ENCODE data around the gene RAMACL. TPM values are rescaled to one million over a fixed set of nuclear protein-coding genes. Genes with fewer than 3 reads are reported as not detected.

The RAMACL gene
- total RNA-seq, 1 donor from 2014 or later = 1.7 TPM

- H3K4me1 Mint-ChIP-seq (ENCODE audit: low read depth) = no peaks in the 10 kb centered on the region
- H3K36me3 Mint-ChIP-seq (ENCODE audit: insufficient read depth) = peaks cover 5% of the 10 kb centered on the region
- no peaks in the 10 kb centered on the region for H3K27me3 Mint-ChIP-seq
- H3K27ac Mint-ChIP-seq = no peak overlapping the region
- no peak for DNase-seq (ENCODE audit: low spot score, unreplicated experiment)
- TF ChIP-seq CTCF (IDR thresholded peaks at IDR 0.05; ENCODE audit: unreplicated experiment) = no peak
- H3K9me3 Mint-ChIP-seq (ENCODE audit: low read depth) = no peaks in the 10 kb centered on the region
- no peak overlapping the region for H3K4me3 Mint-ChIP-seq (ENCODE audit: low read depth)
These were observed 21.2 kb downstream of the RAMACL start for GRCh38 chr6:166565084-166565967.

- H3K27ac Mint-ChIP-seq = no peak overlapping the region
- H3K36me3 Mint-ChIP-seq (ENCODE audit: insufficient read depth) = peaks cover 11% of the 10 kb centered on the region
- peaks cover 9% of the 10 kb centered on the region for H3K9me3 Mint-ChIP-seq (ENCODE audit: low read depth)
- TF ChIP-seq CTCF (IDR thresholded peaks at IDR 0.05; ENCODE audit: unreplicated experiment) = no peak
- H3K4me1 Mint-ChIP-seq (ENCODE audit: low read depth) = no peaks in the 10 kb centered on the region
- no peaks in the 10 kb centered on the region for H3K27me3 Mint-ChIP-seq
- DNase-seq (ENCODE audit: low spot score, unreplicated experiment) = no peak
- no peak overlapping the region for H3K4me3 Mint-ChIP-seq (ENCODE audit: low read depth)
These were observed 22.7 kb downstream of the RAMACL start for GRCh38 chr6:166563805-166564204.

GRCh38 chr6:166563200-166563599 lies 23.3 kb downstream of the RAMACL start:
- Mint-ChIP-seq H3K27me3 (no peaks in the 10 kb centered on the region), H3K36me3 (ENCODE audit: insufficient read depth) (peaks cover 11% of the 10 kb centered on the region), H3K4me3 (ENCODE audit: low read depth) (no peak overlapping the region), H3K27ac (no peak overlapping the region), H3K9me3 (ENCODE audit: low read depth) (peaks cover 9% of the 10 kb centered on the region), H3K4me1 (ENCODE audit: low read depth) (no peaks in the 10 kb centered on the region)
- TF ChIP-seq CTCF (IDR thresholded peaks at IDR 0.05; ENCODE audit: unreplicated experiment) = no peak
- DNase-seq (ENCODE audit: low spot score, unreplicated experiment) = no peak

- DNase-seq (ENCODE audit: low spot score, unreplicated experiment) = no peak
- Mint-ChIP-seq H3K4me1 (ENCODE audit: low read depth) (no peaks in the 10 kb centered on the region), H3K4me3 (ENCODE audit: low read depth) (no peak overlapping the region)
These were observed 23.8 kb downstream of the RAMACL start for GRCh38 chr6:166562726-166563125.

More at GRCh38 chr6:166562726-166563125, 23.8 kb downstream of the RAMACL start:
- H3K27me3 Mint-ChIP-seq = no peaks in the 10 kb centered on the region
- H3K36me3 Mint-ChIP-seq (ENCODE audit: insufficient read depth) = peaks cover 11% of the 10 kb centered on the region
- no peak for TF ChIP-seq CTCF (IDR thresholded peaks at IDR 0.05; ENCODE audit: unreplicated experiment)
- peaks cover 9% of the 10 kb centered on the region for H3K9me3 Mint-ChIP-seq (ENCODE audit: low read depth)
- no peak overlapping the region for H3K27ac Mint-ChIP-seq

Data from progenitor cell of endocrine pancreas (in vitro differentiated cells).